DMS79 (cell line): ENCODE results near the gene UBE2F.
"Not testable (repeated sequence)": the region's sequence is repeated elsewhere in the genome, so short reads cannot be mapped to it uniquely, and the experiment has no call there.

Source experiments
- DNase-seq: peaks from one replicate; lab custom pipeline; 2025; lab: John Stamatoyannopoulos, UW

Gene UBE2F

DNA sequence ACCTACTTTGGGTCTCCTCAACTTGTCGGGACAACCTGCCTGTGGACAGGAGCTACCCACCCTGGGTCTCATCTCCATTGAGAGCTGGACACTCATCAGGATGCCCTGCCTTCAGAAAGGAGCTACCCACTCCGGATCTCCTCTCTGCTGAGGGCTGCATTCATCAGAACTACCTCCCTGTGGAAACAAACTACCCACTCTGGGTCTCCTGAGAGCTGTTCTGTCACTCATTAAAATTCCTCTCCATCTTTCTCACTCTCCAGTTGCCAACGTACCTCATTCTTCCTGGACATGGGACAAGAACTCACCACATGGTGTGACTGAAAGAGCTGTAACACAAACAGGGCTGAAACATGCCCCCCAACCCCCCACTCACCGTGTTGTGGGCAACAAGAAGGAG is 22.5 kb upstream of the UBE2F start:
- DNase-seq, result no peak

DNA sequence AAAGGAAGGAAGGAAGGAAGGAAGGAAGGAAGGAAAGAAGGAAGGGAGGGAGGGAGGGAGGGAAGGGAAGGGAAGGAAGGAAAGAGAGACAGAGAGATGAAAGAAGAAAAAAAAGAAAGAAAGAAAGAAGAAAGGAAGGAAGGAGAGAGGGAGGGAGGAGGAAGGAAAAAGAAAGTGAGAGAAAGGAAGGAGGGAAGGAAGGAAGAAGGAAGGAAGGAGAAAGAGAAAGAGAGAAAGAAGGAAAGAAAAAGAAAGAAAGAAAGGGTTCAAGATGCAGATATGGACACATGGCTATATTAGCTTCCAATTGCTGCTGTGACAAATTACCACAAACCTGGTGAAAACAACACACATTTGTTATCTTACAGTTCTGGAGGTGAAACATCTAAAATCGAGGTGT is 20.4 kb upstream of the UBE2F start:
- no peak for DNase-seq

DNA sequence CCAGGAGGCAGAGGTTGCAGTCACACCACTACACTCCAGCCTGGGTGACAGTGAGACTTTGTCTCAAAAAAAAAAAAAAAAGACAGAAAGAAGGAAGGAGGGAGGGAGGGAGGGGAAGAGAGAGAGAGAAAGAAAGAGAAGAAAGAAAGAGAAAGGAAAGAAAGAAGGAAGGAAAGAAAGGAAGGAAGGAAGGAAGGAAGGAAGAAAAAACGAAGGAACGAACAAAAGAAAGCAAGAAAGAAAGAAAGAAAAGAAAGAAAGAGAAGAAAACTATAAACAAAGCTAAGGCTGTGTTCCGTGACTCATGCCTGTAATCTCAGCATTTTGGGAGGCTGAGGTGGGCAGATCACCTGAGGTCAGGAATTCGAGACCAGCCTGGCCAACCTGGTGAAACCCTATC is 15.5 kb upstream of the UBE2F start:
- DNase-seq, result not testable (repeated sequence)

DNA sequence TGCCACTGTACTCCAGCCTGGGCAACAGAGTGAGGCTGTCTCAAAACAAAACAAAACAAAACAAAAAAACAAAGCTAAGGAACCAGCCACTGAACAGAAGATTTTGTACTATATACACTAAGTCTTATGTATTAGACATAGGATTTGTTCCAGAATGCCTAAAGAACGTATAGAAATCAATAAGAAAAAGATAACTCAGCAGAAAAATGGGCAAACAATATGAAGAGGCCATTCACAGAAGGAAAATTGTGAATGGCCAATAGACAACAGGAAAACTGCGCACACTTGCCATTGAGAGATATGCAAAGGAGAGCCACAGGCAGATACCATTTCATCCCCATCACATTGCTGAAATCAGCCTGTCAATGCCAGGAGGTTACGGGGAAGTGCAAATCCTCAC is 14.9 kb upstream of the UBE2F start:
- no peak for DNase-seq

DNA sequence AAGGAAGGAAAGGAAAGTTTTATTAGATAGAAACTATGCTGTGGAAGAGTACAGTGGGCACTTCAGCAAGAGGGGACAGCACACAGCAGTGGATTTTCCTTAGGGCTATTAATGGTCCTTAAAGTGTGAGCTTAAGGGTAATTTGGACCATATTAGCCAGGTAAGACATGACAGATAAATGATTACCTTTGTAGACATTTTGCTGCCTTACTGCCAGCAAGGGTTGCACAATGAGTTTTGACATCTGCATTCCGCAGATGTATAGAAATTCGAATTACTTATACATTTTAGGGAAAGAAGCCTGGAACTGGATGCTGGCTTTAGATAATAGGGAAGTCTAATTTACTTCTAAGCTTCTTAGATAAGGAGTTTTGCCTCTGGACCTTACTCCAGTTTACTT is 14.0 kb upstream of the UBE2F start:
- no peak for DNase-seq

DNA sequence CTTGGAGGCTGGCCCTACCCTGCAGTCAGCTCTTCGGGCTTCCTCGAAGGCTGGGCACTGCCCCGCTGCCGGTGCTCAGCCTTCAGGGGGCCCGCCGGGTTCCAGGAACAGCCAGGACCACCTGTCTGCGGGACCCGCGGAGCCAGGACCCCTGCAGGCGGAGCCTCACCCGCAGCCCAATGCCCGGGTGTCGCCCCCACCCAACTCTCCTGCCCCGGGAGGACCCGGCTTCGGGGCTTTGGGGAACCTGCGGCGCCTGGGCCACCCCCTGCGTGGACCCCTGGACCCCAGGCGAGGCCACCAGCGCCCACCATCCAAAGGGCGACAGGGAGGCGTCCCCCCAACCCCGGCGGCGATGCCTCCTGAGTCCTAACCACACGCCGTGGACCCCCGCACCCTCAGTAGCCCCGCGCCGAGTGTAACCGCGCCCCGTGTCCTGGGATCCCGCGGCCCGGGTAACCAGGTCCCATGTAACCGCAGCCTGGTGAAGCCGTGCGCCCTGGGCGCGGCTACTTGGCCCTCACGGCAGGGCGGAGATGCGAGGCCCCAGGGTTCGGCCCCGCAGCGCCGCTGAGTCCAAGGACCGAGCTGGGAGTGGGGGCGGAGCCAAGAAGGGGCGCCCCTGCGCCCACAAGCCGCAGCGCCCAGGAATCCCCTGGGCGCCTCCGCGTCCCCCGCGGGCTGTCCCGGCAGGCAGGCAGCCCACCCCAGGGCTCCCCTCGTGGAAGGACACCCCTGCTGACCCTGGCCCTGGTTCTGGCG is 11.0 kb upstream of the UBE2F start:
- no peak for DNase-seq

DNA sequence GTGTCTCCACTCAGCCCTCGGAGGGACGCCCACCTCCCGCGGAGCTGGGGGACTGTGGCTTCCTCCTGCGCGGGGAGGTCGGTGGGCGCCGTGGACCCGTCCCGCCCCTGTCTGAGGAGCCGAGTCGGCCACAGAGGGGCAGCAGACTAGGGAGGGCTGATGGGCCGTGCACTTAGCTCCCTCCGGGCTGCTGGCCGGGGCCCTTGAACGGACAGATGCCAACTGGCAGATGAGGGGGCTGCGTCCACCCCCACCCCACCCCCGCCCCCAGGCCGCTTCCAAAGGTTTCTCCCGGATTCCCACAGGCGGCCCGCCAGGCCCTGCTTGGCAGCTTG is 10.4 kb upstream of the UBE2F start:
- DNase-seq, result no peak

DNA sequence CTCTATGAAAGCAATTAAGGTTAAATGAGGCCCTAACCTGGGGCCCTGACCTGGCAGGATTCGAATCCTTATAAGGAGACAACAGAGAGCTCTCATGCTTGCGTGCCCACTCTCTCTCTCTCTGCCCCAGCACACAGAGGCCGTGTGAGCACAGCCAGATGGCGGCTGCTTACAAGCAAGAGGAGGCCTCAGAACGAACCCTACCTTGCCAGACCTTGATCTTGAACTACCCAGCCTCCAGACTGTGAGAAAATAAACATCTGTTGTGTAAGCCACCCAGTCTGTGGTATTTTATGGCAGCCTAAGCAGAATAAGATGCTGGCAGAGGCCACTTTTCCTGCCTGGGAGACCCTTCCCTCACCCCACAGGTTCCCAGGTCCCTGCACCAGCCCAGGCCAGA is 5.2 kb upstream of the UBE2F start:
- no peak for DNase-seq

DNA sequence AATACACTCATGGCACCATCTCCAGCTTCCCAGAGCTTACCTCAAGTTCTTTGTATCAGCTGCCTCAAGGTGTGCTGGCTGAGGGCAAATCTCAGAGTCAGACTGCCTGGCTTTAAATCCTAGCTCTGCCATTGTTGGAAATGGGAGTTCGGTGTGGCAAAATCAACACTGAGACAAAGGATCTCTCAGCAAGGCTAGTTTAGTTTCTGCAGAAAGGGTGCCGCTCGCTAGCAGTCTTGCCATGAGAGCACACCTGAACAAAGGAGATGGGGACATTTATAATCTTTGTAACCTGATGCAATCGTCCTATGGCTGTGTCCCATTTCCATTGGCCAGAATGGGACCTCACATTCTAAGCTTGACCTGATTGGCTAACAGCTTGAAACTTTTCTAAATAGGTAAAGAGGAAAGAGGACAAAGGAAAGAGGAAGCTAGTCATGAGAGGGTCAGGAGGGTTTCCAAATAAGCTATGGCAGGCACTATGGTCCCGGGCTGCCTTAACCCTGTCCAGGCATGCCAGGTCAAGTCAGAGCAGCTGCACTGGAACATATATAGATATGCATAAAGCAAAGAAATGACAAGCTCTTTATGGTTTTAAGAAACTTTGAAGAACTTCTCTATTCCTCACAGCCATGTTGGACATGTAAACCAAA is 4.3 kb upstream of the UBE2F start:
- no peak for DNase-seq

DNA sequence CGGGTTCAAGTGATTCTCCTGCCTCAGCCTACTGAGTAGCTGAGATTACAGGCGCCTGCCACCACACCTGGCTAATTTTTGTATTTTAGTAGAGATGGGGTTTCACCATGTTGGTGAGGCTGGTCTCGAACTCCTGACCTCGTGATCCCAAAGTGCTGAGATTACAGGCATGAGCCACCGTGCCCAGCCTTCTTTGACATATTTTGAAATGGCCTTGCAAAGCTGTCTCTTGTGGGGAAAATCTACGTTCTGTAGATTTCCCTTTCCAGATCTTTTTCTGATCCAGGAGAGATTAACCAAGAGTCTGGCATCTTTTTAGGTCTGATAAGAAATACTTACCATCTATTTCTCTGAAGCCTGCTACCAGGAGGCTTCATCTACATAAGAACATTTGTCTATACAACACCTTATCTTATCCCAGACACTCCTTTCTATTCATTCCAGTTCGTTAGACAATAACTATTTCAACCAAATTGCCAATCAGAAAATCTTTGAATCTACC is 3.3 kb upstream of the UBE2F start:
- DNase-seq, result not testable (repeated sequence)

DNA sequence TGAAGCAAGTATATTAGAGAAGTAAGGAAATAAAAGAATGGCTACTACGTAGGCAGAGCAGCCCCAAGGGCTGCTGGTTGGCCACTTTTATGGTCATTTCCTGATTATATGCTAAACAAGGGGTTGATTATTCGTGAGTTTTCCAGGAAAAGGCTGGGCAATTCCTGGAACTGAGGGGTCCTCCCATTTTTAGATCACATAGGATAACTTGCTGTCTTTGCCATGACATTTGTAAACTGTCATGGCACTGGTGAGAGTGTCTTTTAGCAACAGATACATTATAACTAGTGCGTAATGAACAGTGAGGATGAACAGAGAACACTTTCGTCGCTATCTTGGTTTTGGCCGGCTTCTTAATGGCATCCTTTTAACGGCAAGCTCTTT is 2.6 kb upstream of the UBE2F start:
- DNase-seq, result no peak

DNA sequence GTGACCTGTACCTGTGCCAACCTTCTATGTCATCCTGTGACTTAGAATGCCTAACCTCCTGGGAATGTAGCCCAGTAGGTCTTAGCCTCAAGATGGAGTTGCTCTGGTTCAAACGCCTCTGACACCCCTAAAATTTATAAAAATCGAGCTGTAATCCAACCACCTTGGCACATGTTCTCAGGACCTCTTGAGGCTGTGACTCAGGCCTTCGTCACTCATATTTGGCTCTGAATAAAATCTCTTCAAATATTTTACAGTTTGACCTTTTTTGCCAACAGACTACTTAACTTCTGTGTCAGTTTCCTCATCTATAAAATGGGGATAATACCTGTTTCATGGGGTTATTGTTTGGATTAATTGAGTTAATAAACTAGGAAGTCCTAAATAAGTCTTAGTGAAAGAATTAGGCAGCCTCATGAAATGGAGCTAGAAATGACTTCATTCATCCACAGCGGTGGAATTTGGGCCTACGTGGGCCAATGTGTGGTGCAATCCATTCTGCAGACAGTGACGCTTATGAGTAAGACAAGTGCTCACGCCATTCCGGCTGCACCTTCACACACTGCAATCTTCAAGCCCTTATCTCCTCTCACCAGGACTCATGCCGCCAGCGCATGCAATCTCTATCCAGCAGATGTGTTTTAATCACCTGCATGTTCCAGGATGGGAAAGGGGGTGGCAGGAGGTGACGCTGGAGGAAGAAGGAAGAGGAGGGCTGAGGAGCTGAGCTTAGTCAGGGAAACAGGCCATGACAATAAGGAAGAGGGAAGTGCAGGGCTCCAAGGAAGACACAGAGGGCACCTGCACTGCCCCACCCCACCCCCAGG is 2.0 kb upstream of the UBE2F start:
- no peak for DNase-seq

DNA sequence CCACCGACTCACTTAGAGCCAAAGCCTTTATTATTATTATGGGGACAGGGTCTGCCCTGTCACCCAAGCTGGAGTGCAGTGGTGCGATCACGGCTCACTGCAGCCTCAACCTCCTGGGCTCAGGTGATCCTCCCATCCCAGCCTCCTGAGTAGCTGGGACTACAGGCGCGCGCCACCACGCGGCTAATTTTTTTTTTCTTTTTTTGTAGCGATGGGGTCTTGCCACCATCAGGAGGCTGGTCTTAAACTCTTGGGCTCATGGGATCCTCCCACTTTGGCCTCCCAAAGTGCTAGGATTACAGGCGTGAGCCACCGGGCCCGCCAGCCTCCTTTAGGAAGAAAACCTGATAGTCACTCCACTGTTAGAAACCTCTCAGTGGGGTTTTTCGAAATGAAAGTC is 970 bp upstream of the UBE2F start:
- not testable (repeated sequence) for DNase-seq

DNA sequence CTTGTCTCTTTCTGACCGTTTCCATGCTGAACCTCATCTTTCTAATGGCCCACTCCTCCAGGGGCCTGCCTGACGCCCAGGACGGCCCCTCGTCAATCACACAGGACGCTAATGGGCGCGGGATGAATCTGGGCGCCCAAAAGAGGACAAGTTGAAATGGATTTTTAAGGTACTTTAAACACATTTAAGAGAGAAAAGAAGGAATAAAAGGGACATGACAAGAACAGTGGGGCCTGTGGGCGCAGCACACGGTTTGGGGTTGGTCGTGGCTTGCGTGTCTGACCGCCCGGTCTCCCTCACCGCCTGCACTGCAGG is 607 bp upstream of the UBE2F start:
- no peak for DNase-seq

DNA sequence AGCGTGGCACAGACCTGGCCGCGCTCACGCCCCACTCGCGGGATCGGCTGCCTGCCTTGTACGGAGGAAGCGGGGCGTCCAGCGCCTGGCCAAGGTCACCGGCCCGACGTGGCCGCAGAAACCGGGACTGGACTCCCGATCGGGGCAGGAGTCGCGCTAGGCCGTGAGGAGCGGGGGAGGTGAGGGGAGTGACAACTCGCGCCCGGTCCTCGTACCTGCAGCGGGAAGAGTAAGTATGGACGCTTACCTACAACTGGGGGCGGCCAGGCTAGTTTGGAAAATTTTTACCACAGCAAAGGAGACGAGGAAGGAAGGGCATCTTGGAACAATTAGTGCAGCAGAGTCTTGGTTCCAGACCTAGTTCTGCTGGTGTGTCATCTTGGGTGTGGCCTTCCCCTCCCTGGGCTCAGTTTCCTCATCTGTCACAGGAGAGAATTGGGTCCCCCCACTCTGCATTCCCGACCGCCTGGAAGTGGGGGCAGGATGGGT is 693 bp downstream of the UBE2F start:
- no peak for DNase-seq

DNA sequence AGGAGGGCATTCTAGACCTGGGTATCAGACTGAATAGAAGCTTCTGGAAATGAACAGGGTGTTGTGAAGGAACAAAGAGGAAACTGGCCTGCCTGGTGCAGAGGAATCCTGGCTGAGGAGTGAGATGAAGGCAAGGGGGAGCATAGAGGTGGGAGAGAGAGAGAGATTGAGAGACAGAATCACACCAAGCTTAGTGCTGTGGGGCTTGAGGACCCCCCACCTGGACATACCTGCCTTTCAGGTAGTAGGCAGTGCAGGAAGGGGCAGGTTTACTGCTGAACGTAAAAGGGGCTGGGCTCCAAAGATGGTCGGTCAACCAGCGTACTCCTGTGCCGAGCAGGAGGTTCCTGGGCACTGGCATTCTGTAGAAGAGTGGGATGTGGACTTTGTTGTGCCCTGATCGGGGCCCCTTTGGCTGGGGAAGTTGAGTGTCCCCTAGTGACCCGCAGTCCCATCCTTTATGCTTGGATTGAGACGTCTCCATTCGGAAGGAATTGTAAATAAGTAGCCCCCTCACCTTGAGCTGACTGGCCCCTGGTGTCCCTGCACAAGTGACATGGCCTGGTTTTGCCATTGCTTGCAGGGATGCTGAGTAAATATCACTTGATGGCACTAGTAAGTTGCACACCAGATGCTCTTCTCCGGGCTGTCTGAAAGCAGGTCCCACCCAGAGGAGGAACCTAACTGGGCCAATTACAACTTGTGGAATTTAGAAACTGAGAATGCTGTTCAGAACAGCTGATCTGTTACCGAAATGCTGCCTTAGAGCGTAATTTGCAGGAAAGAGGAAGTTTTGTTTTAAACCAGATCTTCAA is 1.4 kb downstream of the UBE2F start:
- DNase-seq, result no peak

DNA sequence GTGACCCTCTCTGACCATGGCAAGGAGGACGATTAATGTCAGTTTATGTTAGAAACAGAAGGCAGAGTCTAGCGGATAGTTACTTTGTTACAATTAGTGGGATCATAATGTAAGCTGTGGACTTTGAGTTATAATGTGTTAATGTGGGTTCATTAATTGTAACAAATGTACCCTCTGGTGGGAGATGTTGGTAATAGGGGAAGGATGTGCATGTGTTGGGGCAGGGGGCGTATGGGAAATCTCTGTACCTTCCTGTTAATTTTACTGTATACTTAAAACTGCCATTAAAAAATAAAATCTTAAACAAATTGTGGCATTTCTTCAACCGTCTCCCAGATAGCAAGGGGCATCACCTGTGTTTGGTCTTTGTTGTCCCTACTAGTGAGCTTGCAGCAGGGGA is 4.8 kb downstream of the UBE2F start:
- DNase-seq, result no peak

DNA sequence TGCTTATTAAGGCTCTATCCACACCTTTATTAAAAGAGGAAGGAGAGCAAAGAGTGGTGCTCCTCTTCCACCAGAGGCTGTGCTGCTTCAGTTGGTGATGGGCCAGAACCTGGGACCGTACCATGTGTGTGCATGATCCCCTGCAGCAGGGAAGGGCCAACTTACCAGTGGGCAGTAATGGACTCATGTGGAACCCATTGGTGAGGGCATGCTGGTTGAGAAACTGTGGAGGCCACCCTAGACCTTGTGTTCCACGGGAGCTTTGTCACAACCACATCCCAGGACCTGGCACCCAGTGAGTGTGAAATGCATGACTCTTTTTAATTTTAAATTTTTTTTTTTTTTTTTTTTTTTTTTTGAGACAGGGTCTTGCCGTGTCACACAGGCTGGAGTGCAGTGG is 5.4 kb downstream of the UBE2F start:
- DNase-seq, result no peak

DNA sequence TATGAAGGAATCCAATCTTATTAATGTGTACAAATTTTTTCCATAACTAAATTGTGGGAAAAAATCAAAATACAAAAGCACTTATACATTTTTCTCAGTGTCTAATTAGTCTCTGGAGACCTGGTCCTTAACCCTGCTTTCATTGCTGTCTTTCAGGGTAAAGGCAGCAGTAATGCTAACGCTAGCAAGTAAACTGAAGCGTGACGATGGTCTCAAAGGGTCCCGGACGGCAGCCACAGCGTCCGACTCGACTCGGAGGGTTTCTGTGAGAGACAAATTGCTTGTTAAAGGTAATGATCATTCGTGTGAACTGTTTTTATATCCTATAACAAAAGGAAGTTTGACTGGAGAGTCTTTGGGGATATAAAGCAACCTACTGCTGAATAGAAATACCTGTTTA is 6.1 kb downstream of the UBE2F start:
- no peak for DNase-seq

DNA sequence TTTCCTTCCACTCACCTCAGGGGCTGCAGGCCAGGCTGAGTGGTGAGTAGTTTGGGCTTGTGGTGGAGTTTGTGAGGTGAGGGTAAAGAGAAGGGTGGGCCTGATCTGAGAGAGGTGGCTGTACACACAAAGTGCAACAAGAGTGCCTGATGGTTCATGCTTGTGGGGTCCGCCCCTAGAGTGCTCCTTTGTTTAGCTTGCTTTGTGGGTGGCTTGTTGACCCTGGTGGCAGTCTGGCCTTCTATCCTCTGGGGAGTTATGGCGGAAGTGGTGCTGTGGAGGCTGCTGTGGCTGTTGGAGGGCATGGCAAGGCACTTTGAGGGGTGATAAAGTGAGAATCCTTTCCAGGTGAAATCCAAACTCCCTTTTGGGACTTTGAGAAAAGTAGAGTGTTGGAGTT is 10.6 kb downstream of the UBE2F start:
- DNase-seq, result no peak

DNA sequence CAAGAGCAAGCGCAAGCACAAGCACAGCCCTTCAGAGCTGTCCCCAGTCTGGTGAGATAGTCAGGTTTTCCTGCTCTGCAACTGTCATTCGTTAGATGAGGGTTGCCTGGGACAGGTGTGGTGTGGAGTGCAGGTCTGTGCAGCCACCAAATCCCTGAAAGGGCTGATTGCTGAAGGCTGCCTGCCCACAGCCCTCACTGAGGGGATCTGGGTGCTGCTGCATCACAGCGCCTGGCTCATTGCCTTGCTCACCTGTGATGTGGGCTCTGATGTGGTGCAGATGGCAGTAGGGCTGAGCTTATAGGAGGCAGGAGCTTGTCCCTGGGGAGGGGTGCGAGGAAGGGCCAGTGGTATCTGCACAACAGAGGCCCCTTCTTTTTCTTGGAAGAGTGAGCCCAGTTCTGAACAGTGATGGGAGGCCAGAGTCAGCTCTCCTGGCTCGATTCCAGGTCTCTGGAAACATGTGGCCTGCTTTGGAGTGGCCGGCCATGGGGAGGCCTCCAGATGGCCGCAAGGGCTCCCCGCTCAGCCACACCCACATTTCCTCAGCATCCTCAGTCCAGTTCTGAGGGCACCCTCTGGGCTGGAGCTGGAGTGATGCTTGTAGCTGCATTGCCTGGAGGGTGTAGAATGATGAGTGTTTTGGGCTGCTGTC is 11.4 kb downstream of the UBE2F start:
- no peak for DNase-seq

DNA sequence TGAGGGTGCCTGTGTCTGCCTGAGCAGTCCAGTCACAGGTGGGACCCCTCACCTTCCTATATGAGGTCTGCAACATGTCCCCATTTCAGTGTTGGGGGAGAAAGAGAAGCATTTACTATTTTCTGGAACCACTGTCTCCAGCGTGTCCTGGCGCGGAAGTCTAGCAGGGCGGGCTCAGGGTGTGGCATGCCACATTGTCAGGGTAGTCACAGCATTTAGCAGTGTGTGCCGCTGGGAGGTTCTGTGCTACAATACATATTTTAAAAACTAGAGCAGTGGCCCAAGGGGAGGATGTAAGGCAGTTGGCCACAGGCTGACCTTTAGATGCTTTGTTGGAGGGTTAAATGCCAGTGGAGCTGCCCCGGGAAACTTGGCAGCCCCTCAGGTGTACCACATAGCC is 12.5 kb downstream of the UBE2F start:
- DNase-seq, result no peak
